T-helper 22 cell (primary cell): ENCODE measurements around the gene TSPAN15.

ENCODE experiments used
- DNase-seq: peaks from one replicate; pipeline ENCODE4 v3.0.0-alpha.2; 2020; ENCODE audit warnings: low read depth

TSPAN15 gene

GRCh38 chr10:69553328-69553727, 102.1 kb downstream of the TSPAN15 start:
- DNase-seq = no peak

DNA sequence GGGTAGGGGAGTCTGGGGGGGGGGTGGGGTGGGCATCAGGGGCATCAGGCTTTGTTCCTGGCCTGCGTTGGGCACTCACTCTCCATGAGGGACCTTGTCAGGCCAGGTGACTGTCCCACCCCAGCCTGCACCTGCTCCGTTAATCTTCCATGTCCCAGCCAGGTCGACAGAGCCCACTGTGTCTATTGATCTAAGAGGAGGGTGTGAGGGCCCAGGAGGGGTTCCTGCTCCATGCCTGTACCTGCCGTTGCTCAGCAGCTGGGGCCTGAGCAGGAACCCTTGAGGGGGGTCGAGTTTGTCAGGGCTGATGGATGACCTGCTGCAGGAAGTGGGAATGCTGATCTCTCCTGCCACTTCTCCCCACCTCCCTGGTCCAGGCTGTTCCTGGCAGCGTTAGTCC, 103.3 kb downstream of the TSPAN15 start:
- DNase-seq = no peak
